Endothelial cell of umbilical vein (primary cell): ENCODE measurements around the gene DDX39A.

Experiments
- CTCF ChIP-seq, 2 donors: IDR thresholded peaks; 1 replicate in 1 of 2; 2 replicates in 1 of 2; pipeline ENCODE4 v1.5.1; 2011; ENCODE audit warnings: low read length in 2 of 2, mild to moderate bottlenecking in 2 of 2, moderate library complexity in 2 of 2, control low read depth in 1 of 2, inconsistent platforms in 1 of 2, low read depth in 1 of 2; ENCODE audit not compliant: insufficient read depth in 1 of 2; ENCODE audit errors: extremely low read depth in 1 of 2
- EZH2 ChIP-seq: IDR thresholded peaks from 2 replicates; pipeline ENCODE4 v1.6.1; 2012; ENCODE audit warnings: borderline replicate concordance, low read depth, mild to moderate bottlenecking, moderate library complexity, low read length, inconsistent platforms; ENCODE audit not compliant: severe bottlenecking
- GATA2 ChIP-seq: IDR thresholded peaks from 2 replicates; pipeline ENCODE4 v1.7.0; 2011; ENCODE audit warnings: low read depth, mild to moderate bottlenecking, moderate library complexity, mixed read lengths, low read length; ENCODE audit not compliant: insufficient read length, insufficient read depth
- JUN ChIP-seq: IDR thresholded peaks from 2 replicates; pipeline ENCODE4 v1.6.1; 2011; ENCODE audit warnings: borderline replicate concordance, low read depth; ENCODE audit not compliant: insufficient read length, insufficient read depth
- MAX ChIP-seq: IDR thresholded peaks from 2 replicates; pipeline ENCODE4 v1.6.1; 2011; ENCODE audit not compliant: insufficient read depth, insufficient read length
- MYC ChIP-seq: IDR thresholded peaks from one replicate; pipeline ENCODE4 v1.6.1; 2011; ENCODE audit warnings: mild to moderate bottlenecking, low read depth, low read length
- POLR2A ChIP-seq: IDR thresholded peaks from 2 replicates; pipeline ENCODE4 v1.6.1; 2012; ENCODE audit warnings: low read depth, mild to moderate bottlenecking, control low read depth, low read length
- POLR2AphosphoS5 ChIP-seq: IDR thresholded peaks from 2 replicates; pipeline ENCODE4 v1.6.1; 2012; ENCODE audit warnings: low read depth, mild to moderate bottlenecking, control low read depth, low read length, moderate library complexity; ENCODE audit not compliant: insufficient read depth

GRCh38 chr19:14459703-14460102 is 40.6 kb upstream of the DDX39A start:
- no peak for TF ChIP-seq MAX
- no peak for TF ChIP-seq CTCF (IDR thresholded peaks at IDR 0.05; ENCODE audit: extremely low read depth in 1 of 2, insufficient read depth in 1 of 2, low read depth in 1 of 2, low read length in 2 of 2)
- no peak for TF ChIP-seq EZH2
- no peak for TF ChIP-seq MYC
- TF ChIP-seq POLR2A: no peak
- no peak for TF ChIP-seq POLR2AphosphoS5
- no peak for TF ChIP-seq GATA2
- TF ChIP-seq JUN: no peak
